Uterus (tissue), 2 donors: ENCODE results near the gene LRRN2.

Experiments
- CTCF ChIP-seq, 4 experiments: fragments of 200-600 bp in 2 of 4; fragments of 450-650 bp in 2 of 4; sonication (generic) in 2 of 4; IDR thresholded peaks; one replicate each; pipeline ENCODE4 v1.5.1; 2016 to 2019; ENCODE audit warnings: antibody characterized with exemption in 4 of 4, mild to moderate bottlenecking in 2 of 4, moderate library complexity in 1 of 4
- POLR2A ChIP-seq, 2 donors: fragments of 450-650 bp; IDR thresholded peaks; one replicate each; pipeline ENCODE4 v1.6.1; 2016; ENCODE audit warnings: antibody characterized with exemption in 2 of 2, mild to moderate bottlenecking in 1 of 2, moderate library complexity in 1 of 2

DNA sequence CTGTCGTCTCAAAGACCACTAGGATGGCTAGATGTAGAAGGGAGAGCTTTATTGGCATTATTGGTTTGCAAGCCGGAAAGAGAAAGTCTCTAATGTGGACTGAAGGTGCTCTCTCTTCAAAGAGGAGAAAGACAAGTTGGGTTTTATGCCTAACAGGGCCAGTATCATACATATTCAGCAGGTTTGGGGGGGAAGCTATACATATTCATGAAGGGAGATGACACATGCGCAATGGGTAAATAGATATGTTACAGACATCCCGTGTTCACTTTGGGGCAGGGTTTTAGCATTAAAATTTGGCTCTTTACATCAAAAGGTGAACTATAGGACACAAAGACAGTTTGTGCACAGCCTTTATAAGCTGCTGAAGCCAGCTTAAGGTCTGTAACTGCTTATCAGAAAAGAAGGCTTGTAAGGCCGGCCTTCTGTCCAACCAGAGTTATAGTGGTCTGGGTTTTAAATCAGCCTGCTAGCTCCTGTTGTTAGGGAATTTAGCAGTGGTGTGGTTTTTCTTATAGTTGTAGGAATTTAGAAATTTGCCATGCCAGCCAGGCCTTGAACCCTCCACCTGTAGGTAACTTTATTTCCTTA is 46.5 kb upstream of the LRRN2 start:
- TF ChIP-seq POLR2A (IDR thresholded peaks at IDR 0.05) (no peak), CTCF (IDR thresholded peaks at IDR 0.05) (no peak)
